Left forelimb (tissue), 1 donor: Measurements from ENCODE around the gene SAMD4A.

ENCODE experiments used
- DNase-seq: peaks from one replicate; pipeline ENCODE4 v3.0.0-alpha.2; 2018; ENCODE audit warnings: low spot score

The SAMD4A gene

DNA sequence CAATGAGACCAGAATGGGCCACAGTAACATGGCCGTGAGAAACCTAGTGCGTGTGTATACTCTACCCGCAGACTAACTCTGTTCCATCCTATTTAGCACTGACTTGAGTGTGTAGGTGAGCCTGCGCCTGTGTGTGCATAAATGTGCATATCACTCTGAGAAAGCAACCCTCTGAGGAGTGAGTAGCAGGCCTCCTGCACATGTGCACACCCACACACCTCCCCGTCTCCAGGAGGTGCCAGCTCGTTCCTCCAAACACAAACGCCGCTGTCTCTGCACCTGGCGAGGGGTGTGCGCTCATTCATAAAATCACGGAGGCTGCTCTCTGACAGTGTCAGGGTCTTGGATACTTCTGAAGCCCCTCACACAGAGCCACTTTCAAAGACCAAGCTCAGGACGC, 196.8 kb downstream of the SAMD4A start:
- DNase-seq = no peak

DNA sequence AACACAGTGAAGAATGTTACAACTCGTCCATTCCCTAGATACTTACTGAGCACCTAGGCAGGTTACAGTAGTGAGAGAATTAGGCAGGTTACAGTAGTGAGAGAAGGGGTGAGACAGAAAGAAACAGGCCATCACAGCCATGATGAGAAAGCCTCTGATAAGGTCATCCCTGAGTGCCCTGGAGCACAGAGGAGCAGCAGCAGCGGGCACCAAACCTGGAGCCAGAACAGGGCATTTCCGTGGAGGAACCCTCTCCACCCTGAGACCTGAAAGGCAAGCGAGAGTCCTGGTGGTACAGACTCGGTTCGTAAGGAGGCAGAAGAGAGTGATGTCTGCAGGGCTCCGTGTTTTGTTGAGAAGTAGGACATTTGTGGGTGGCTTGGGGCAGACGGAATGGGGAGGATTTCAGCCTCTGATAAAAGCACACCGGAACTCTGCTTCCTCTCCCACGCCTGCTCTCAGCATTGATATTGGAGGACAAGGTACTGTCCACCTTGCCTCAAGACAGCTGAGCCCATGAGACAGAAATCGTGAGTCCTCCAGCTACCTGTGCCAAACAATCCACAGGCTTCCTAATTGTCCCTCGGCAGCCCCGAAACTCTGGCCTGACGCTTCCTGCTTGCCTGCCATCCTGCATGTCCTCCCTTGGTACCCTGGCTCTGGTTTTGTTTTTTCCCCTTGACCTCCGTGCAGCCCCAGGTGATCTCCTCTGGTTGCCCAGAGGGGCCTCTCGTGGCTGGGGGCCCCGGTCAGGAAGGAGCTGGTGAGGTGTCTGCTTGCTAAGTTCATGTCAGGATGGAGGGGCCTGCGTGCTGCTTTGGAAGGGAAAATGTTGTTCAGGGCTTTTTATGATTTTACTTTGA, 199.6 kb downstream of the SAMD4A start:
- DNase-seq = no peak

- DNase-seq = no peak
Observed at GRCh38 chr14:54767139-54767431, 200.2 kb downstream of the SAMD4A start.

GRCh38 chr14:54767450-54767849, 200.5 kb downstream of the SAMD4A start:
- no peak for DNase-seq

GRCh38 chr14:54768501-54769129, 201.7 kb downstream of the SAMD4A start:
- no peak for DNase-seq

GRCh38 chr14:54769951-54770863, 203.3 kb downstream of the SAMD4A start:
- DNase-seq = no peak

GRCh38 chr14:54771411-54772027, 204.6 kb downstream of the SAMD4A start:
- no peak for DNase-seq

DNA sequence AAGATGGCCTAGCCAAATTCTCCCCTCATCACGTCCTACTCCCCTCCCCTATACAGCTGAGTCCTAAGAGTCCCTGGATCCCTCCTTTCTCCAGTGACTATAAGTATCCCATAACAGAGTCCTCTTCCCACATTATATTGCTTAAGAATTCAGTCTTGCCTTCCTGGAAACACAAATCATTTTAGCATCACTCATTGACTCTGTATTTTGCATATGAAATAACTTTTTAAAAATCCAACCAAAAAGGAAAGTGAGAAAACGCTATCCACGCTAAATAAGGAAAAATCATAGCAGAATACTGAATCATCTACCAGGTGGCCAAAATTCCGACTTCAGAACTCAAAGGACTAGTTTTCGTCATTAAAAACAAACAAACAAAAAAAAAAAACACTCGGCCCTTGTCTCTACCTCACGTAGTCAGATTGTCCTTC, 205.5 kb downstream of the SAMD4A start:
- DNase-seq = no peak

GRCh38 chr14:54773171-54774006, 206.5 kb downstream of the SAMD4A start:
- DNase-seq = peak; percentile 82

- DNase-seq = peak; percentile 49
Observed at GRCh38 chr14:54774824-54775223, 207.9 kb downstream of the SAMD4A start.

DNA sequence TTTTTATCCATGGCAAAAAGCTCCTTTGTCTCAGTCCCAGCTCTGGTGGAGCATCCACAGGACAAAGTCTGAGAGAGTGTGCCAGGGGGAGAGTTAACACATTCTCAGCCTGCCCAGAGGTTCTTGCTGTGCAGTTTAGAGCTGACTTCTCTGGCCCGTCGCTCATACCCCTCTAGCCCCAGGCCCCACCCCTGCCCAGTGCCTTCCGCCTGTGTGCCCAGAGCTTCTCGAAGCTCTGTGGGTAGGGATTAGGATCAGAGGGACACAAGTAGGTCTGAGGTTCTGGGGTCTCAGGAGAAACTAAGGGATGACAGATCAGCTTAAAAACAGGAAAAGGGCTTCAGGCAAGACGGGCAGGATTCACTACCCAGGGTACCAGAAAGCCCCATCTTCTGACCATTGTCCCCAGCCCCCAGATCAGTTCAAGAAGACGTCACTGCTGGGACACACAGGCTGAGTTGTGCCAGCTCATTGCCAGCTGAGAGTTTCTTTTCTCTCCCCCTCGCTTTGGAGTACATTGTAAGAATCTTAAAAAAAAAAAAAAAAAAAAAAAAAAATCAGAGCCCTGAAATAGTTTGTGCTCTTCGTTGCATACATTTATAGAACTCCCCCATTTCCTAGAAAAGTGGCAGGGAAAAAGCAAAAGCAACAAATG, 208.7 kb downstream of the SAMD4A start:
- no peak for DNase-seq

DNA sequence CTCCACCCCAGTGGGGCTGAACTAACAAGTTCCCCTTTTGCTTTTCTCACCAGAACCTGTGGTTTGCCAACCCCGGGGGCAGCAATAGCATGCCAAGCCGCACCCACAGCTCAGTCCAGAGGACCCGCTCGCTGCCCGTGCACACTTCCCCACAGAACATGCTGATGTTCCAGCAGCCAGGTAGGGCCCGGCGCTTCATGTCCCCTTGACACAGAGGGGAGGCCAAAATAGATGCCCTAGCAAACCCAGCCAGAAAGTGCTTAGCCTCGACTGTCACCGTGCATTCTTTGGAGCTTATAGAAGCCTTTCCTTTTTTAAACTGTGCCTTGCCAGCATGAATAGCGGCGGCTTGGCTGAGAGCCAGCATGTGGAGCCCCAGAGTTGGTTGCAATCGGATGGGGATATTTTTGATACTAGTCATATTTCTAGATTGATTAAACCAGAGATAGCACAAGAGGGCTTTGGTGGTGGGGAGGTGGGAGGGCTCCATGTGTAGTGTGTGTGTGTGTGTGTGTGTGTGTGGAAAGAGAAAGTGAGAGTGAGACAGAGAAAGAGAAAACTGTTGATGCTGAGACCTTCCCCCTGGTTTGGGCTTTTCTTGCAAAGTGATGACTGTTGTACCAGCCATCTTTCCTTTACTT, 209.6 kb downstream of the SAMD4A start:
- peak; percentile 51 for DNase-seq

- DNase-seq = peak; percentile 46
Observed at GRCh38 chr14:54777395-54777794, 210.5 kb downstream of the SAMD4A start.

DNA sequence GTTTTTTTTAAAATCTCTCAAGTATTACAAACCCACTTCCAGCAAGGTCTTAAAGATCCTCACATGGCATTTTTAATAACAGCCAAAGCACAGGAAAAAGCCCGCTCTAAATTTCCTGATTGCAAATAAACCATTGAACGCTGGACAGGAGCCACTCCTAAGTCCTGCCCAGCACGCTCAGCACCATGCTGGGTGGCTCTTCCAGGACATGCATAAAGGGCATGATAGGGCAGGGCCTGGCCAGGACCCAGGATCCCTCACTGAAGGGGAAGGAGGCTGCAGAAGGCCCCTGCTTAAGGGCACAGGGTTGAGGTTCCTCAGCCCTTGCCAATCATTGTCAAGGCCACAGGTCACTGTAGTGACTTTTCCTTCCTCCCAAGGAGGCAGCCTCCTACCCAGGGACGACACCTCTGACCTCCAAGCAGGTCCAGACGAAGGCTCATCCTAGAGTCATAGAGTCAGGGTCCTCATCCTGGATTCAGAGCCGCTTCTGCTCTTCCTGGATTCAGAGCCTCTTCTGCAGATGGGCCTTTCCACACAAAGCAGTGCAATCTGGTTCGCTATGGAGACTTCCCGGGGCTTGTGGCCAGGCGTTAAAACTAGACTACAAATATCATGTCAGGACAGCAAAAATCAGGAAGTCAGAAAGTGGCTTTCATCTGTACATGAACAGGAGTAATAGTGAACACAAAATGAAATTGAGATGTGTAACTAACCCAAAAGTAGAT, 211.9 kb downstream of the SAMD4A start:
- DNase-seq = peak; percentile 36

DNA sequence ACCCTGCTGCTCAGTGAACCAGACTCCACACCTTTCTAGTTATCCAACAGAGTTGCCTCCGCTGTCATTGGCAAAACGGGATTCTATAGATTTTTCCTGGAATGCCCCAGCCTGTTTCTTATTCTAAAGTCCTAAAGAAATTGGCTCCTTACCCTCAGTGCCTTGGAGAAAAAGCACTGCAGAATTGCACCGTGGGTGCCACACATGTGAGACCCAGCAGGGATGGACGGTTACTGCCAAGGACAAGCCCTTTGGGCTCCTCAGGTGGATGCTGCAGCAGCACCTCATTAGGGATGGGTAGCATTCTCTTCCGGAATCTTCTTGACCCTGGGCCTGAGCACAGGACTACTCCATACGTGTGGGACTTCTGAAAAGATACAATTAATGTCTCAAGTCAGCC, 214.2 kb downstream of the SAMD4A start:
- DNase-seq = peak; percentile 38

GRCh38 chr14:54781961-54782750, 215.2 kb downstream of the SAMD4A start:
- DNase-seq = peak; percentile 40

DNA sequence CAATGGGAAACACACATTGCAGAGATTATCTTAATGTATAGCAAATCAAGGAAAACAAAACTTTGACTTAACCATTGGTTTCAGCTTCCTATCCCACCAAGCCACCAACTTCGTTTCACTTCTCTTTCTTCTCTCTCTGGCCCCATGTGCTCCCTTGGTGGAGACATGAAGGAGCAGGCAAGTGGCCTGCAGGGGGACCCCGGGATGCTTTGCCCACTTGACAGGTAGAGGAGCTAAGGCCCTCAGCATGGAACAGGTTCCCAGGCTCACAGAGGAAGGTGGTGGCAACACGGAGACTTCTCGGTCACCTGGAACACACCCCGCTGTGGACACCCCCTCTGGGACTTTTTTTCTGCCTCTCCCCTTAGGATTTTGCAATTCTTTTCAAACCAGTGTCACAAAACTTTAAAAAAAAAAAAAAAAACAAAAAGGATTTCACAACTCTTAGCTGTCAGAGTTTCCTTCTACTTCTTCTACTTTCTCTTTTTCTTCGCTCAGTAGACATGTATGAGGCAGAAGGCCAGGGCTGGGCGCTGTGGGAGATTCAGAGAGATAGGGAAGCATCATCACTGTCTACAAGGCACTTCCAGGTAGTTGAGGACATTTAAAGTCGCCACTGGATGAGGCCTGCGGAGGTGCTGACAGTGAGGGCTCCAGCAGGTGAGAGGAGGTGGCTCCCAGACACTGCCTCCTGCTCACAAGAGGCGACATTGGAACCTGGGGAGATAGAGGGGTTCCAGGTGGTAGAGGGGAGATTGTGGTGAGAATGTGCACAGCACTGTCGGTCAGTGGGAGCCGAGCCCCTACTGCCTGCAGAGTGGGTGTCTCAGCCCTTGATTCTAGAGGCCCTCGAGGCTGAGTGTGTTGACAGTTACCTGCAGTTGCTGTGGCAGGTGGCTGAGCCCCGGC, 216.1 kb downstream of the SAMD4A start:
- DNase-seq = peak; percentile 46

- no peak for DNase-seq
Observed at GRCh38 chr14:54783660-54784015, 216.7 kb downstream of the SAMD4A start.
